Smooth muscle cell (in vitro differentiated cells): ENCODE measurements around the gene ZDHHC11. TPM values are rescaled to one million over a fixed set of nuclear protein-coding genes. Genes with fewer than 3 reads are reported as not detected.

Experiments
- DNase-seq: peaks from one replicate; lab custom pipeline; 2025; ENCODE audit not compliant: unreplicated experiment; lab: John Stamatoyannopoulos, UW
- H2AFZ ChIP-seq: fragments of 200-600 bp; sonication (generic); 2 replicates; pipeline ENCODE4 v1.6.0; 2016; ENCODE audit warnings: antibody characterized with exemption, low read depth, mild to moderate bottlenecking
- H3F3A ChIP-seq: fragments of 200-600 bp; sonication (generic); 2 replicates; pipeline ENCODE4 v1.6.0; 2017; ENCODE audit warnings: antibody characterized with exemption, low read depth
- H3K27ac ChIP-seq: fragments of 200-600 bp; sonication (generic); 2 replicates; pipeline ENCODE4 v1.5.1; 2016; ENCODE audit warnings: low read depth, mild to moderate bottlenecking
- H3K27me3 ChIP-seq: fragments of 200-600 bp; sonication (generic); 2 replicates; pipeline ENCODE4 v1.6.1; 2016; ENCODE audit warnings: low read depth, mild to moderate bottlenecking
- H3K36me3 ChIP-seq: fragments of 200-600 bp; sonication (generic); 2 replicates; pipeline ENCODE4 v1.5.1; 2016; ENCODE audit warnings: low read depth
- H3K4me1 ChIP-seq: fragments of 200-600 bp; sonication (generic); 2 replicates; pipeline ENCODE4 v1.5.1; 2016; ENCODE audit warnings: low read depth
- H3K4me2 ChIP-seq: fragments of 200-600 bp; sonication (generic); 2 replicates; pipeline ENCODE4 v1.6.0; 2016; ENCODE audit warnings: mild to moderate bottlenecking
- H3K4me3 ChIP-seq: fragments of 200-600 bp; sonication (generic); 2 replicates; pipeline ENCODE4 v1.5.1; 2016; ENCODE audit warnings: mild to moderate bottlenecking
- H3K79me2 ChIP-seq: fragments of 200-600 bp; sonication (generic); 2 replicates; pipeline ENCODE4 v1.6.0; 2016; ENCODE audit warnings: low read depth, mild to moderate bottlenecking
- H3K9ac ChIP-seq: fragments of 200-600 bp; sonication (generic); 2 replicates; pipeline ENCODE4 v1.6.0; 2016; ENCODE audit warnings: low read depth
- H3K9me3 ChIP-seq: fragments of 200-600 bp; sonication (generic); replicated peaks from 2 replicates; pipeline ENCODE4 v1.5.1; 2016; ENCODE audit warnings: low read depth
- H4K20me1 ChIP-seq: fragments of 200-600 bp; sonication (generic); 2 replicates; pipeline ENCODE4 v1.6.0; 2016; ENCODE audit warnings: low read depth
- CTCF ChIP-seq: fragments of 200-600 bp; sonication (generic); IDR thresholded peaks from 2 replicates; pipeline ENCODE4 v1.5.1; 2017; ENCODE audit warnings: borderline replicate concordance, mild to moderate bottlenecking, antibody characterized with exemption; ENCODE audit not compliant: insufficient read depth, poor library complexity, severe bottlenecking
- WGBS: methylation state at CpG from one replicate; pipeline ENCODE4 v1.1.7; 2016; ENCODE audit warnings: low lambda C conversion rate; 5-methylcytosine and 5-hydroxymethylcytosine counted together
- polyA plus RNA-seq: library from polyadenylated mRNA; unstranded; fragments of >200 nt; fragmentation: Nextera tagmentation; extraction: Ambion mirVana; gene quantifications from 2 replicates; pipeline ENCODE4 v1.2.1, GENCODE V29; 2016
- total RNA-seq: library from RNA; depleted of rRNA; stranded (reverse); fragments of >200 nt; gene quantifications from 2 replicates; pipeline ENCODE4 v1.2.3, GENCODE V29; 2014

Gene ZDHHC11
- total and polyA plus RNA-seq, 2 experiments from 2014 or later: 1.7 to 4.8 TPM

DNA sequence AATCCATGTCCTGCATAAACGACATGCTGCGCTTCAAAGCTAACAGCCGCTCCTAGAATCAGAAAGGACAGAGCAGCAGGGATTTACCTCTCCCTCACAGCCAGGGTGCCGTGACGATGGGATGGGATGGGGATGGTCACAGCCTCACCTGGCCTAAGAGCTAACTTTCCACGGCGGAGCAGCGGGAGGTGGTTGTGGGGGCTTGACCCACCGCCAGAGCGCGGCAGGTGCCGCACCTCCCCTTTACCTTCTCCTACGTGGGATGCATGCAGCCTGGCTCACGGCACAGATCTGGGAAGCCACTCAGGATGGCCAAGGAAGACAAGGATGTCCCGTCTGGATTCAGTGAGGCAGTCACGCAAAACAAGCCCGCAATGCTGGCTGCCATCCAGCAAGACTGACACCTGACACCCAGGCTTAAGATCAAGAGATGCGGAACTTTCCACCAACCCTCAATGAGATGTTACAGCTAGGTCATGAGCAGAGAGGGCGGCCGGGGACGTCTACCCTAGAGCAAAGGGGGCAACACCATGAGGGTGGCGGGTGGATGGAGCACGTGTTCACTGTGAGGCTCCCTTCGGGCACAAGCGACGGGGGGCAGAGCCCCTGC is 36.0 kb upstream of the ZDHHC11 start:
- TF ChIP-seq CTCF: no peak
- Histone ChIP-seq H3K9ac (no peak overlapping the region), H3K27me3 (no peaks in the 10 kb centered on the region), H3K4me3 (no peak overlapping the region), H3K36me3 (peaks cover 21% of the 10 kb centered on the region), H4K20me1 (peaks cover 28% of the 10 kb centered on the region), H3K4me1 (peaks cover 10% of the 10 kb centered on the region), H2AFZ (no peak overlapping the region), H3K79me2 (peaks cover 34% of the 10 kb centered on the region), H3F3A (no peaks in the 10 kb centered on the region), H3K27ac (no peak overlapping the region), H3K4me2 (no peak overlapping the region), H3K9me3 (no peaks in the 10 kb centered on the region)
- 97% methylated on average over 26 of the region's 26 CpGs for WGBS
- no peak for DNase-seq

DNA sequence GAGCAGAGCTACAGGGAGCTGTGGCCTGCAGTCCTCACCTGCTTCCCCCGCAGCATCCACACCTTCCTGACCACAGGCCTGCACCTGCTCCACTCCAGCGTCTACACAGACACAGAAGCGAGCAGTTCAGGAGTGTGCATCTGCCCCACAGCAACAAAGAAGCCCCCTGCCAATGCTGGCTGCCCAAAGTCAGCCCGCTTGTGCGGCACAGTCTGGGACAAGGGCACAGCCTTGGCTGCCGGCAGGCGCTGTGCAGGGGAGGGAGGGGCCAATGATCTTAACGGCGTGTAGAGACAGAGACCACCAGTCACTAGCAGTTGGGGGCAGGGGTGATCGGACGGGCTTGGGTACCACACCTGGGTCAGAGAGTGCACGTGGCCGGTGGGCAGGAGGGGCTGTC is 35.2 kb upstream of the ZDHHC11 start:
- WGBS: 99% methylated on average over 13 of the region's 13 CpGs
- no peak overlapping the region for H2AFZ ChIP-seq
- H3F3A ChIP-seq: no peaks in the 10 kb centered on the region
- no peak overlapping the region for H3K4me3 ChIP-seq
- no peak for DNase-seq
- peaks cover 3% of the 10 kb centered on the region for H3K4me1 ChIP-seq
- peaks cover 36% of the 10 kb centered on the region for H4K20me1 ChIP-seq
- H3K27me3 ChIP-seq: no peaks in the 10 kb centered on the region
- no peak overlapping the region for H3K9ac ChIP-seq
- H3K4me2 ChIP-seq: no peak overlapping the region
- peaks cover 21% of the 10 kb centered on the region for H3K36me3 ChIP-seq
- H3K27ac ChIP-seq: no peak overlapping the region
- H3K79me2 ChIP-seq: peaks cover 34% of the 10 kb centered on the region
- TF ChIP-seq CTCF: no peak
- no peaks in the 10 kb centered on the region for H3K9me3 ChIP-seq

DNA sequence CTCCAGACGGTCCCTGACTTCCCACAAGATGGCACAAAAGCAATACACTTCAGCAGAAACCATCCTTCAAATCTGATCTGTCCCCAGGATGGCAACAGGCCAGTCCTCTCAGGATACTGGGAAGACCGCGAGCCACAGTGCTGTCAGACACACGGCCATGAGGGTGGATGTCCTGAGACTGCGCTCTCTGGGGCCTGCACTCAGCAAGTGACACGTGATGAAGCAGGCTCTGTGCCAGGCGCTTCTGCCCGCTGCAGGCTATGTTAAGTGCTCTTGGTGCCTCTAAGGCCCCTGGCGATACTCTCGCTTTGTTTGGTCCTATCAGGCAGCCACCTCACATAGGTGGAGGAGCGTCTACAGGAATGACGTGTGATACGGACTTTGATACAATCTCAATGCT is 34.7 kb upstream of the ZDHHC11 start:
- H3K79me2 ChIP-seq: peaks cover 29% of the 10 kb centered on the region
- H3K27ac ChIP-seq: no peak overlapping the region
- H2AFZ ChIP-seq: no peak overlapping the region
- H3K36me3 ChIP-seq: peaks cover 21% of the 10 kb centered on the region
- DNase-seq: no peak
- no peak overlapping the region for H3K4me2 ChIP-seq
- H3K4me3 ChIP-seq: no peak overlapping the region
- H3F3A ChIP-seq: no peaks in the 10 kb centered on the region
- no peaks in the 10 kb centered on the region for H3K9me3 ChIP-seq
- no peaks in the 10 kb centered on the region for H3K27me3 ChIP-seq
- WGBS: 97% methylated on average over 13 of the region's 13 CpGs
- TF ChIP-seq CTCF: no peak
- peaks cover 40% of the 10 kb centered on the region for H4K20me1 ChIP-seq
- no peaks in the 10 kb centered on the region for H3K4me1 ChIP-seq
- no peak overlapping the region for H3K9ac ChIP-seq

GRCh38 chr5:885127-885442 is 34.3 kb upstream of the ZDHHC11 start:
- H3K79me2 ChIP-seq: peaks cover 26% of the 10 kb centered on the region
- H3K4me2 ChIP-seq: no peak overlapping the region
- no peak for DNase-seq
- H4K20me1 ChIP-seq: peaks cover 40% of the 10 kb centered on the region
- no peaks in the 10 kb centered on the region for H3F3A ChIP-seq
- WGBS: 98% methylated on average over 18 of the region's 18 CpGs
- H3K27ac ChIP-seq: no peak overlapping the region
- no peak for TF ChIP-seq CTCF
- no peaks in the 10 kb centered on the region for H3K27me3 ChIP-seq
- H3K4me3 ChIP-seq: no peak overlapping the region
- H3K36me3 ChIP-seq: peaks cover 21% of the 10 kb centered on the region
- H3K4me1 ChIP-seq: no peaks in the 10 kb centered on the region
- no peak overlapping the region for H3K9ac ChIP-seq
- no peak overlapping the region for H2AFZ ChIP-seq
- no peaks in the 10 kb centered on the region for H3K9me3 ChIP-seq
